IMR-90 (cell line): ENCODE measurements around the gene PITRM1. TPM values are rescaled to one million over a fixed set of nuclear protein-coding genes. Genes with fewer than 3 reads are reported as not detected.

ENCODE experiments used
- ATAC-seq: fragments of 200-7000 bp; cut with Tn5 transposase; 2 replicates; pipeline ENCODE4 v1.9.1; 2020; ENCODE audit warnings: low read depth, mild to moderate bottlenecking, moderate library complexity
- BruUV-seq: library from RNA; stranded (reverse); fragments of 400-500 nt; replicated peaks from 2 replicates; lab custom pipeline; 2021; lab: Mats Ljungman, UMichigan
- CTCF ChIA-PET: fragments of 300-600 bp; formaldehyde crosslinking; extraction: SDS; loops from one replicate; lab custom pipeline; 2021; ENCODE audit warnings: antibody characterized with exemption; lab: Yijun Ruan, JAX
- POLR2A ChIA-PET: fragments of 300-600 bp; sonication (Branson Sonifier 250); formaldehyde crosslinking; loops from one replicate; lab custom pipeline; 2022; ENCODE audit warnings: antibody characterized with exemption; ENCODE audit not compliant: unreplicated experiment; lab: Charles Lee
- DNase-seq: peaks from one replicate; pipeline ENCODE4 v3.0.0; 2013
- H2AFZ ChIP-seq: replicated peaks from 2 replicates; pipeline ENCODE3; 2013; ENCODE audit warnings: low read length, mild to moderate bottlenecking; ENCODE audit not compliant: poor library complexity
- H2AK5ac ChIP-seq: 2 replicates; pipeline ENCODE4 v1.6.1; 2013; ENCODE audit warnings: low read depth, low read length, inconsistent platforms
- H2AK9ac ChIP-seq: replicated peaks from 2 replicates; pipeline ENCODE3; 2013; ENCODE audit warnings: mild to moderate bottlenecking, low read depth, low read length, moderate library complexity; ENCODE audit not compliant: poor library complexity
- H2BK120ac ChIP-seq: 2 replicates; pipeline ENCODE4 v1.6.1; 2013; ENCODE audit warnings: low read depth, low read length, inconsistent platforms
- H2BK15ac ChIP-seq: 3 replicates; pipeline ENCODE4 v1.6.1; 2013; ENCODE audit warnings: low read depth, low read length, inconsistent platforms
- H2BK20ac ChIP-seq: 2 replicates; pipeline ENCODE4 v1.6.1; 2013; ENCODE audit warnings: low read depth, mild to moderate bottlenecking, inconsistent platforms, low read length, moderate library complexity
- H2BK5ac ChIP-seq: 2 replicates; pipeline ENCODE4 v1.6.1; 2013; ENCODE audit warnings: mild to moderate bottlenecking, low read depth, low read length, inconsistent platforms; ENCODE audit not compliant: poor library complexity, severe bottlenecking
- H3K14ac ChIP-seq: replicated peaks from 2 replicates; pipeline ENCODE4 v1.6.1; 2013; ENCODE audit warnings: low read depth, low read length, inconsistent platforms
- H3K18ac ChIP-seq: 2 replicates; pipeline ENCODE4 v1.6.1; 2013; ENCODE audit warnings: low read depth, low read length, control low read depth
- H3K23ac ChIP-seq: 2 replicates; pipeline ENCODE4 v1.6.1; 2013; ENCODE audit warnings: low read depth, low read length, inconsistent platforms
- H3K27ac ChIP-seq: 2 replicates; pipeline ENCODE4 v1.5.1; 2013; ENCODE audit warnings: mild to moderate bottlenecking, control low read depth, low read length; ENCODE audit not compliant: insufficient read depth
- H3K27me3 ChIP-seq: 2 replicates; pipeline ENCODE4 v1.6.1; 2013; ENCODE audit warnings: low read length; ENCODE audit not compliant: control insufficient read depth, insufficient read depth
- H3K36me3 ChIP-seq: 2 replicates; pipeline ENCODE4 v1.6.1; 2013; ENCODE audit warnings: low read length, mixed read lengths; ENCODE audit not compliant: control insufficient read depth, insufficient read depth
- H3K4ac ChIP-seq: 2 replicates; pipeline ENCODE4 v1.6.1; 2013; ENCODE audit warnings: low read depth, low read length, inconsistent platforms
- H3K4me1 ChIP-seq: 2 replicates; pipeline ENCODE4 v1.6.1; 2013; ENCODE audit warnings: low read length, mixed read lengths; ENCODE audit not compliant: control insufficient read depth, insufficient read depth
- H3K4me2 ChIP-seq: 2 replicates; pipeline ENCODE4 v1.6.1; 2013; ENCODE audit warnings: low read depth, mild to moderate bottlenecking, control low read depth, low read length, moderate library complexity
- H3K4me3 ChIP-seq: 2 replicates; pipeline ENCODE4 v1.5.1; 2013; ENCODE audit warnings: low read depth, mild to moderate bottlenecking, control low read depth, low read length, moderate library complexity; ENCODE audit not compliant: insufficient read depth
- H3K56ac ChIP-seq: 2 replicates; pipeline ENCODE4 v1.6.1; 2013; ENCODE audit warnings: low read length, inconsistent platforms; ENCODE audit not compliant: insufficient read depth; ENCODE audit errors: extremely low read depth
- H3K79me1 ChIP-seq, 2 experiments: 2 replicates each; pipeline ENCODE4 v1.6.1; 2013; ENCODE audit warnings: low read length in 2 of 2, inconsistent platforms in 1 of 2, low read depth in 1 of 2
- H3K9ac ChIP-seq: 2 replicates; pipeline ENCODE4 v1.6.1; 2013; ENCODE audit warnings: low read depth, low read length, control low read depth
- H3K9me1 ChIP-seq: 2 replicates; pipeline ENCODE4 v1.6.1; 2013; ENCODE audit warnings: low read length, inconsistent platforms; ENCODE audit not compliant: insufficient read depth
- H3K9me3 ChIP-seq: 2 replicates; pipeline ENCODE4 v1.6.1; 2013; ENCODE audit warnings: low read length; ENCODE audit not compliant: control insufficient read depth, insufficient read depth
- H4K20me1 ChIP-seq: 2 replicates; pipeline ENCODE4 v1.6.1; 2013; ENCODE audit warnings: low read length, inconsistent platforms; ENCODE audit not compliant: insufficient read depth
- H4K5ac ChIP-seq: 2 replicates; pipeline ENCODE4 v1.6.1; 2013; ENCODE audit warnings: mild to moderate bottlenecking, low read depth, low read length, control low read depth
- H4K8ac ChIP-seq, 2 experiments: 2 replicates each; pipeline ENCODE4 v1.6.1; 2013; ENCODE audit warnings: low read depth in 2 of 2, low read length in 2 of 2, control low read depth in 1 of 2, inconsistent platforms in 1 of 2
- H4K91ac ChIP-seq: 2 replicates; pipeline ENCODE4 v1.6.1; 2013; ENCODE audit warnings: low read depth, low read length, inconsistent platforms; ENCODE audit not compliant: insufficient read depth
- BHLHE40 ChIP-seq: fragments of 150-350 bp; IDR thresholded peaks from 2 replicates; pipeline ENCODE4 v1.6.1; 2016; ENCODE audit warnings: mild to moderate bottlenecking, low read depth, low read length
- CEBPB ChIP-seq: IDR thresholded peaks from 2 replicates; pipeline ENCODE4 v1.6.1; 2012; ENCODE audit warnings: low read depth, low read length, improper control_type of control experiment
- CHD1 ChIP-seq: IDR thresholded peaks from 2 replicates; pipeline ENCODE4 v1.6.1; 2012; ENCODE audit warnings: low read depth, low read length, improper control_type of control experiment
- CTCF ChIP-seq: conservative IDR thresholded peaks from 2 replicates; pipeline ENCODE4 v1.5.1; 2012; ENCODE audit warnings: mild to moderate bottlenecking, low read depth, low read length, improper control_type of control experiment
- ELK1 ChIP-seq: fragments of 150-350 bp; IDR thresholded peaks from 2 replicates; pipeline ENCODE4 v1.6.1; 2016; ENCODE audit warnings: low read depth, mild to moderate bottlenecking, low read length, moderate library complexity, borderline replicate concordance
- FOS ChIP-seq: fragments of 150-350 bp; IDR thresholded peaks from 2 replicates; pipeline ENCODE4 v1.6.1; 2016; ENCODE audit warnings: low read depth, low read length
- MAFK ChIP-seq: IDR thresholded peaks from 2 replicates; pipeline ENCODE4 v1.6.1; 2012; ENCODE audit warnings: low read depth, low read length, improper control_type of control experiment
- MAZ ChIP-seq: IDR thresholded peaks from 2 replicates; pipeline ENCODE4 v1.6.1; 2012; ENCODE audit warnings: low read depth, mild to moderate bottlenecking, low read length, improper control_type of control experiment, moderate library complexity, borderline replicate concordance
- NFE2L2 ChIP-seq: fragments of 150-350 bp; IDR thresholded peaks from 2 replicates; pipeline ENCODE4 v1.6.1; 2016; ENCODE audit warnings: low read depth, mild to moderate bottlenecking, low read length
- POLR2A ChIP-seq: IDR thresholded peaks from 2 replicates; pipeline ENCODE4 v1.6.1; 2012; ENCODE audit warnings: mild to moderate bottlenecking, low read depth, low read length
- RAD21 ChIP-seq: IDR thresholded peaks from 2 replicates; pipeline ENCODE4 v1.6.1; 2012; ENCODE audit warnings: low read length, improper control_type of control experiment
- RCOR1 ChIP-seq: IDR thresholded peaks from 2 replicates; pipeline ENCODE4 v1.6.1; 2012; ENCODE audit warnings: mild to moderate bottlenecking, low read length, improper control_type of control experiment; ENCODE audit not compliant: insufficient replicate concordance
- RFX5 ChIP-seq: IDR thresholded peaks from 2 replicates; pipeline ENCODE4 v1.8.0; 2012; ENCODE audit warnings: low read depth, mild to moderate bottlenecking, low read length, moderate library complexity
- SMC3 ChIP-seq: fragments of 150-350 bp; IDR thresholded peaks from 2 replicates; pipeline ENCODE4 v1.6.1; 2016; ENCODE audit warnings: low read depth, mild to moderate bottlenecking, antibody characterized with exemption, low read length, moderate library complexity
- USF2 ChIP-seq: fragments of 150-350 bp; IDR thresholded peaks from 2 replicates; pipeline ENCODE4 v1.6.1; 2017; ENCODE audit warnings: mild to moderate bottlenecking, antibody characterized with exemption, low read length, low read depth
- WGBS, 2 experiments: methylation state at CpG; one replicate each; pipeline versions ENCODE4 v1.1.5 to v1.1.7; 2013; ENCODE audit warnings: missing lambda C conversion rate in 2 of 2; ENCODE audit not compliant: insufficient read length in 1 of 2; ENCODE audit errors: extremely low coverage in 2 of 2; 5-methylcytosine and 5-hydroxymethylcytosine counted together
- dilution Hi-C: fragments of 300-500 bp; cut with HindIII; formaldehyde crosslinking; loops from one replicate; pipeline ENCODE4 v1.14.3; 2018; ENCODE audit warnings: low sequenced_read_pairs; ENCODE audit not compliant: unreplicated experiment
- in situ Hi-C: fragments of 300-500 bp; cut with MboI; formaldehyde crosslinking; loops from 3 replicates; pipeline ENCODE4 v1.14.3; 2019; ENCODE audit warnings: low sequenced_read_pairs, inconsistent platforms, mixed read lengths
- intact Hi-C: fragments of 100-400 bp; cut with micrococcal nuclease; formaldehyde crosslinking; loops from 2 replicates; pipeline ENCODE4 v1.10.0; 2022
- polyA plus RNA-seq, 3 experiments: library from polyadenylated mRNA; depleted of rRNA; stranded (reverse); fragments of >200 nt; gene quantifications; 2 replicates each; pipeline ENCODE4 v1.2.3, GENCODE V29; 2012; ENCODE audit warnings: low replicate concordance in 1 of 3
- total RNA-seq: library from RNA; depleted of rRNA; stranded (reverse); fragments of >200 nt; gene quantifications from 2 replicates; pipeline ENCODE4 v1.2.3, GENCODE V29; 2012

Gene PITRM1
- total and polyA plus RNA-seq, 2 of the 4 experiments (the other 2 are of a cell fraction) = 97.1 to 124 TPM

- H2BK20ac ChIP-seq = peak overlapping the region; percentile 10; the same call in 1 of the 2 replicates
- no peak overlapping the region; the same call in 1 of the 2 replicates for H3K14ac ChIP-seq
- peaks cover 2% of the 10 kb centered on the region for H3K9me1 ChIP-seq
- H4K20me1 ChIP-seq = no peaks in the 10 kb centered on the region
- BruUV-seq = no TSS peak
- ChIA-PET CTCF (no interaction called here), POLR2A (no interaction called here)
- TF ChIP-seq MAZ (no peak), BHLHE40 (no peak), NFE2L2 (no peak), USF2 (no peak), FOS (no peak), CTCF (no peak), RCOR1 (no peak), CEBPB (no peak), MAFK (no peak), CHD1 (no peak), SMC3 (no peak), RFX5 (no peak), ELK1 (no peak), RAD21 (no peak), POLR2A (no peak)
- in situ Hi-C loops (loop anchor here (10.0 kb wide), 2 partner anchors 576 to 1566 kb away; no protein-coding TSS in a partner anchor), dilution Hi-C loops (no loop called here), intact Hi-C loops (loop anchor here (5.0 to 10.0 kb wide), 3 partner anchors 253 to 1316 kb away; no protein-coding TSS in a partner anchor)
- peaks cover 8% of the 10 kb centered on the region for H3K4me1 ChIP-seq
- H3K9me3 ChIP-seq = no peaks in the 10 kb centered on the region
- no peak for DNase-seq
- no peak overlapping the region for H2AFZ ChIP-seq
- no peak overlapping the region for H3K27ac ChIP-seq
- H3K23ac ChIP-seq = no peak overlapping the region
- no peak overlapping the region for H3K4me2 ChIP-seq
- no peak for ATAC-seq
- no peaks in the 10 kb centered on the region for H3K36me3 ChIP-seq
- no peak overlapping the region for H3K18ac ChIP-seq
- peaks cover 9% of the 10 kb centered on the region for H3K27me3 ChIP-seq
- H4K5ac ChIP-seq = no peak overlapping the region
- H4K91ac ChIP-seq = no peak overlapping the region
- H2AK9ac ChIP-seq = no peak overlapping the region
- no peak overlapping the region for H3K4me3 ChIP-seq
- no peak overlapping the region for H4K8ac ChIP-seq
- peak overlapping the region; percentile 16; the same call in 1 of the 2 replicates for H2AK5ac ChIP-seq
- no peaks in the 10 kb centered on the region for H3K79me1 ChIP-seq
- H2BK15ac ChIP-seq = peak overlapping the region; percentile 57; the same call in 1 of the 3 replicates
- no peak overlapping the region for H3K56ac ChIP-seq
- H3K9ac ChIP-seq = no peak overlapping the region
- H2BK120ac ChIP-seq = peak overlapping the region; percentile 38
- WGBS, 2 experiments = 100% methylated on average over 1 of the region's 7 CpGs; no CpG with 5 or more reads in 1 of the 2 experiments
- H2BK5ac ChIP-seq = no peak overlapping the region
- H3K4ac ChIP-seq = no peak overlapping the region; the same call in 1 of the 2 replicates
These were observed 26.3 kb upstream of the PITRM1 start for GRCh38 chr10:3198900-3199299.
